ENCODE results near the gene MAP2K7.
"Not testable (repeated sequence)": the region's sequence is repeated elsewhere in the genome, so short reads cannot be mapped to it uniquely, and the experiment has no call there.

Gene MAP2K7

DNA sequence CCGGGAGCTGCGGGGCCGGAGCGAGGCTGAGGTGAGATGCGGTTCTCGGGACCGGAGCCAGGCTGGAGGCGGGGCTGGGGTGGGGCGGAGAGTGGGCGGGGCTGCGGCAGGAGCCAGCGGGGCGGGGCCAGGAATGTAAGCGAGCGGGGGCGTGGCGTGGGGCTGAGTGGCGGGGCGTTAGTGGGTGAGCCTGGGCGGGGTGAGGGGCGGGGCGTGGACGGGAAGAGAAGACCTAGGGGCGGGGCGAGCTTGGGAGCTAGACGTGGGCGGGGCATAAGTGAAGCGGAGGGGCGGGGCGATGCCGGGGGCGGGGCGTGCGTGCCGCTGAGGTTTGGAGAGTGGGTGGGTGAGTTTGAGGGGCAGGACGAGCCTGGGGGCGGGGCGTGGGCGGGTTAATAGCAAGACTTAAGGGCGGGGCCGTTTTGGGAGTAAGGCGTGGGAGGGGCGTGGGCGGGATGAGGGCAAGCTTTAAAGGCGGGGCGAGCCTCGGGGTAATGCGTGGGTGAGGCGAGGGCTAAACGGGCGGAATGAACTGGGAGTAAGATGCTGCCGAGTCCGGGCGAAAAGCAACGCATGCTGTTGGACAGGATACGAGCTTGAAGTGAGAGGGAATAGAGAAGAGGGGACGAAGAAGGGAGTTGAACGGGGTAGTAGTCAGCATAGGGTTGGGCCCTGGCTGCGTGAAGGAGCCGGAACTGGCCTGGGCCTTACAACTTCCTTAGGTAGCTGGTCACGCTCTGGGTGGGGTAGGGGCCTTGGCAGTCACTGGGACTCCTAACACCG lies 17.0 kb downstream of the MAP2K7 start:
- DNase-seq = peak; percentile 96

DNA sequence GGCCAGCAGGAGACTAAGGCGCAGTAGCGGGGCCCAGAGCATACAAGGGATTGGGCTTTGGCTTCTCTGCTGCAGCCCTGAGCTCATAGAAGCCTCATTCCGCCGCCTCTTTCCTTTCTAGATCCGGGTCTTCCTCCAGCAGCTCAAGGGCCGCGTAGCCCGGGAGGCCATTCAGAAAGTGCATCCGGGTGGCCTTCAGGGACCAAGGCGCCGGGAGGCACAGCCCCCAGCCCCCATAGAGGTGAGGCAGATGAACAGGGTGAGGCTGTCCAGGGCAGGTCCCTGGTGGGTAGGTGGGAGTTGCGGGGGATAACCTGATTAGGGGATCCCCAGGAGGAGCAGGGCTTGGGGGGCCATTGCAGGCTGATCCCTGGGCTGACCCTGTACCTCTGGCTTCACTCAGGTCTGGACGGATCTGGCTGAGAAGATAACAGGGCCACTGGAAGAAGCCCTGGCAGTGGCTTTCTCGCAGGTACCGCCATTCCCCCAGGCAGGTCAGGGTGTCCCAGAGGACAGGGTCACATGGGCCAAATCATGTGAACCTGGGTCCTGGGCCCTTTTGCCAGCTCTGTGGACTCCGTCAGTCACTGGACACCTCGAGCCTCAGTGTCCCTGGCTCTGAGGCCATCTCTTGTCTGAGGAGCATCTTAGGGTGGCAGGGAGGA lies 17.8 kb downstream of the MAP2K7 start:
- no peak for DNase-seq

DNA sequence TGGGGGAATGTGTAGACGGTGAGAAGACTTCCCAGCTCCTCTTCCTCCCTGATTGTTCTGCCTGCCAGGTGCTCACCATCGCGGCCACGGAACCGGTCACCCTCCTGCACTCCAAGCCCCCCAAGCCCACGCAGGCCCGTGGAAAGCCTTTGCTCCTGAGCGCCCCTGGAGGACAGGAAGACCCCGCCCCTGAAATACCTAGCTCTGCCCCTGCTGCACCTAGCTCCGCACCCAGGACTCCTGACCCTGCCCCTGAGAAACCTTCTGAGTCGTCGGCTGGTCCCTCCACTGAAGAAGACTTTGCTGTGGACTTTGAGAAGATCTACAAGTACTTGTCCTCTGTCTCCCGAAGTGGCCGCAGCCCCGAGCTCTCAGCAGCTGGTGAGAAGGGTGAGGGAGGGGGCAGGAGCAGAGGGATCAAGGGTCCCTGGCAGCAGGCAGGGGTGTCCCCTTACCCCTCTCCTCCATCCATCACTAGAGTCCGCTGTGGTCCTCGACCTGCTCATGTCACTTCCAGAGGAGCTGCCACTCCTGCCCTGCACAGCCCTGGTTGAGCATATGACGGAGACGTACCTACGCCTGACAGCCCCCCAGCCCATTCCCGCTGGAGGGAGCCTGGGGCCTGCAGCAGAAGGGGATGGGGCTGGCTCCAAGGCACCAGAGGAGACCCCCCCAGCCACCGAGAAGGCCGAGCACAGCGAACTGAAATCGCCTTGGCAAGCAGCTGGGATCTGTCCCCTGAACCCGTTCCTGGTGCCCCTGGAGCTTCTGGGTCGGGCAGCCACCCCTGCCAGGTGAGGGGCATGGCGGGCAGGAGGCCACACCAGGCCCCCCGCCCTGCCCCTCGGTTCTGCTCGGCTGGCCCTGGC lies 18.5 kb downstream of the MAP2K7 start:
- DNase-seq = no peak

DNA sequence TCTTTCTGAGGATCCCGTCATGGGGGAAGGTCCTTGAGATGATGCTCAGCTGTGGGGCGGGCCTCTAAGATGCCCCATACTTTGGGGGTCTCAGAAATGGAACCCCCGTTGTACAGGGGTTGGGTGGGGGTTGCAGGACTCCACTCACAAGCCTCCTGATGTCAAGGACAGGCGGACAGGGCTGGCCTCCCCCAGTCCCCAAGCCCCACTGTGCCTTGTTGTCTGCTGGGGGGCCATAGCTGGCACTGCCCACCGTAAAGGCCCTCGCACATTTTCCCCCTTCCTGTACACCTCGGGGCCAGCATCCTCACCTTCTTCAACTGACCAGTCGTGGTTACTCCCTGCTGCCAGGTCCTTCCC lies 19.1 kb downstream of the MAP2K7 start:
- DNase-seq = no peak

DNA sequence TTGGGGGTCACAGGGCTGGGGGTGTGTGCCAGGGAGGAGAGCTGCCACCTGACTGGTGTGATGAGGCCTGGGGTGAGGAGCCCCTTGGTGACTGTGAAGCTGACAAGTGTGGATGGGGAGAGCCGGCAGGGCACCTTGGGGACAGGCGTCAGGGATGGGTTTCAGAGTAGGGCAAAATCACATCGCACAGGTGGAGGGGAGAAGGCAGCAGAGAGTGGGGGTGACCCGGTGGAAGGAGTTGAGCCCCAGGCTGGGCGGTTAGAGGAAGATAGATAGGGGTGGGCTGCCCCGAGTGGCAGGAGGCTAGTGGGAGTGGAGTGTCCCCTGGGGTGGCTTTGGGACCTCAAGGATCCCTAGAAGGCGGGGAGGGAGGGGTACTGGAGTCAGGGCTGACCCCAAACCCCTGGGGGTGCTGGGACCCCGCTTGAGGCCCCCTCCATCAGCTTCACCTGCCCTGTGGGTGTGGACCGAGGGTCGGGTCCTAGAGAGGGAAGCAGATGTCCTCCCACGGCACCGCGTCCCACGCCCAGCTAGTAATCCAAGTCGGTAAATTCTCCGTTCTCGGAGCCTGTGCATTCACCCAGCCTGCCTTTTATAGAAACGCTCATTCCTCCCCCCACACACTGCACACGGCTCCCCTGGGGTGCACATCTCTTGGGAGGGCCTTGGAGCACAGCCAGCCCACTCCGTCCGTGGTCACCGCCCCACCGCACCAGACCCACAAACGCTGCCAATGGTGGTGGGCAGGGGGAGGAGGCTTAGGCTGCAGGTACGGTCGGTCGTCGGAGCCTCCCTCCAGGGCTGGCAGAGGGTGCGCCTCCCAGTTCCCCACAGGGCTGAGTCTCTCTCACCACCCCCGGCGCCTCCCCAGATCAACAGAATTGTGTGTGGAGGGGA lies 19.9 kb downstream of the MAP2K7 start:
- no peak for DNase-seq

DNA sequence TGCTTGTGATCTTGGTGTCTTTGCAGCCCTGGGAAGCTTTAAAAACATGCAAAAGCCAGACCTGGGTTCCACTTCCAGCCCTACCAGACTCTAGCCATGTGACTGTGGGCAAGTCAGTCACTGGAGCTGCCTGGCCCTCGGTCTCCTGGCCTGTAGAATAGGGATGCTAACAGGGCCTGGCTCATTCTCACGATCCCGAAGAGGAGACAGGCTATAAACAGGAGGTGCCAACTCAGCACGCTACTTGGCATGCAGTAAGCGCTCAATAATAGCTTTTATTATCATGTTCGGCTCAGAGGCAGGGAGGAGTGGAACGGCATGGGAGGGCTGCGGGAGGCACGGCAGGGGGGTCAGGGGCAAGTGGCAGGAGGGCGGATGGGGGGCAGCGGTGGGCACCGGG lies 20.6 kb downstream of the MAP2K7 start:
- DNase-seq = no peak

DNA sequence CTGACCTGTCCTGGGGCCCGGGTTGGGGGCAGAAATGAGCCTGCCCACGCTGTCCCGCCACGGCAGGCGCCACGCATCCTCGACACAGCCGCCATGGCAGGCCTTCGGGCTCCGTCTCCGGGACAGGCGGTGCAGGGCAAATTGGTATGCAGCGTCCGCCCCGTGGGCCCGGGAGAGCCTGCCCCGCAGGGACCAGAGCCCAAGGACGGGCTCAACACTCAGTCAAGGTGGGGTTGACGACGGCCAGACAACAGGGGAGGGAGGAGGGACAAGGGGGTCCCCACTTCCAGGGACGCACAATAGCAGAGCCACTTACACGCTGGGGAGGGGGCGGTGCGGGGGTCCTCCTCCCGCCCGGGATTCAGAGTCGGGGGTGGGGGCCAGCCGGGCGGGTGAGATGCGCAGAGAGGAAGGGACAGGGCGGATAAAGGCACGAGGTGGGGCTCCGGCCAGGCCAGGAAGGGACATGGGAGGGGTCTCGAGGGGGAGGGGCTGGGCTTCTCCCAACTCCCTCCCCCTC lies 21.0 kb downstream of the MAP2K7 start:
- DNase-seq = no peak

DNA sequence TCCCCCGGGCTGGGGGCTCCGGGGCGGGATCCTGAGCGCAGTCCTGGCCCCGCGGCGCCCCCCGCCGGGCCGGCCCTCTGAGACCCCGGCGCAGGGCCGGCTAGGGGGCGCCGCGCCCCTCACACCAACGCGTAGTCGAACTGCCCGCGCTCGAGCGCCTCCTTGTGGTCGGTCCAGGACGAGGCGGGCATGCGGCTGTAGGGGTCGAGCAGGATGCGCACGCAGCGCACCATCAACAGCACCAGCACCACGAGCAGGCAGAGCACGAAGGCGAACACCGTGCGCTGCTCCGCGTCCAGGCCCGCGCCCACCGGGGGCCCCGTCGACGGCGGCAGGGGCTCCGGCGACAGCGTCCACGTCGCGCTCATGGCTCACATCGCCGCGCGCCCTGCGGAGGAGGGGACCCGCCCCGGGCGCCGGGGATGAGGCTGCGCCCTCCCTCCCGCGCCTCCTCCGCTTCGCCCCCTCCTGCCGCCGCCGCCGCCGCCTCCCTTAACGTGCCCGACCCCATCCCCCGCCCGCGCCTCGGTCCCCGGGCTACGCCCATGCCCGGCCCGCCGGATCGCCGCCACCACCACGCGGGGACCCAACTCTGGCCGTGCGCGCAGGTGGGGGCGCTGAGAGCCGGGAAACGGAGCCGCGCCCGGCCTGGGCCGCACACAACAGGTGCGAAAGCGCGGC lies 21.6 kb downstream of the MAP2K7 start:
- DNase-seq = peak; percentile 73

DNA sequence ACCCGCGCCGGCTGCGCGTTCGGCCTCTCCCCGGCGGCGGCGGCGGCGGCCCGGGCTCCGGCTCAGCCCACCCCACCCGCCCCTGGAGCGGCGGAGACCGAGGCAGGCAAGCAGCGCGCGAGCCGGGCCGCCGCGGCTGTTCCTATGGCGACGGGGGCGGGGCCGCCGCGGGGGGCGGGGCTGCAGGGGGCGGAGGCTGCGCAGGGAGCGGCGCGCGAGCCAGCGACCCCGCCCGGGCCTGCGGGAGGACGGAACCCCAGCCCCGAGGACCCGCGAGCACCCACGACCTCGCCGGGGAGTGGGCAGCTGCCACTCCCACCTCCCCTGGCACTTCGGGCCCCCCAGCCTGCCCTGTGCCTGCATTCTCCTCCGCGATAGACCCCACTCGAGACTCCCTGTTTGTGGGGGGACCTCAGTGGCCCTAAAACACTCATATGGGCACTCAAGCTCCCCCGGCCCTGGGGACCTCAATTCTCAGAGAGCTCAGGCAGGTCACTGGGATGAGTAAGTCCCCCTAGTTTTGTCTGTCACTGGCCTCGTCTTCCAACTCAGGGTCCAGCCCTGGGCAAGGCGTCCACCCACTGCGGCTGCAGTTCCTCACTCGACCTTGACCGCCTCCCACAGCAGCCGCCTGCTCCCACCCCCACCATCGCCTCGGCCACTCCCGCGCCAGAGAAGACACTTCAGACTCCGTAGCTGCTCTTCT lies 22.5 kb downstream of the MAP2K7 start, which contains the start of gene CTXN1:
Gene CTXN1 (minus strand): TSS at position 115 of the 706 bp plus-strand sequence. CDS start 597 bp downstream, outside the sequence.
- peak; percentile 57 for DNase-seq

DNA sequence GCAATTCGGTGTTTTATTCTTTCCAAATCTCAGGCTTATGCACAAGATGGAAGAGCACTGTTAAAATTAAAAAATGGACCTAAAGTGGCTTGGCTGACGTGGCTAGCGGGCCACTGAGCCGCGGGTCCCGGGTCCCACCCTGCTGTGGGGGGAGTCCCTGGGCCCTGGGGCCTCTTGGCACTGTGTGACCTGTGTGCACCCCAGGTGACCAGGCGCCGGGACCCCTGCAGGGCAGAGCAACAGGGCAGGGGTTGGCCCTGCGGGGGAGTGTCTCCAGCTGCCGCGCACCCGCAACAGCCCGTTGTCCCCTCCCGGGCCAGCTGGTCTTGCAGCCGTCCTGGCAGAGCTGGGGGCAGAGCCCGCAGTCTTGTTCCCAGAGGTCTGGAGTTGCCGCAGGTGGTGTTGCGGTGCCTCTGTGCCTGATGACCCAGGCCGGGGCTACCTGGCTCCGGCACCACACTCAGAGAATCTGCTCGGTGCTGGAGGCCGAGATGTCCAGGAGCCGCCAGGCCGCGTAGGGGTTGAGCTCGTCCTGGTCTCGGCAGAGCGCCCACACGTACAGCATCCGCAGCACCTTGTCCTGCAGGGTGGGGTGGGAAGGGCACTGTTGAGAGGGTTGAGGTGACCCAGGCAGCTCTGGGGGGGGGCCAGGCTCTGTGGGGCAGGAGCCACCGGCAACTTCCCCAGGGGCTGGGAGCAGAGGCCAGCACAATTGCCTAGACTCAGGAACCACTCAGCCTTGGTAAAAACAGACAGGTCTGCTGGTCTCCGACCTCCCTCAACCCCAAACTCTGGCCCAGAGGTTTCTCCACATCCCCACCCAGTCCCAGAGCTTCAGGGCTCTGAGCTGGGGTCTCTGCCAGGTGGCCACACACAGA lies 23.3 kb downstream of the MAP2K7 start:
- DNase-seq = no peak

DNA sequence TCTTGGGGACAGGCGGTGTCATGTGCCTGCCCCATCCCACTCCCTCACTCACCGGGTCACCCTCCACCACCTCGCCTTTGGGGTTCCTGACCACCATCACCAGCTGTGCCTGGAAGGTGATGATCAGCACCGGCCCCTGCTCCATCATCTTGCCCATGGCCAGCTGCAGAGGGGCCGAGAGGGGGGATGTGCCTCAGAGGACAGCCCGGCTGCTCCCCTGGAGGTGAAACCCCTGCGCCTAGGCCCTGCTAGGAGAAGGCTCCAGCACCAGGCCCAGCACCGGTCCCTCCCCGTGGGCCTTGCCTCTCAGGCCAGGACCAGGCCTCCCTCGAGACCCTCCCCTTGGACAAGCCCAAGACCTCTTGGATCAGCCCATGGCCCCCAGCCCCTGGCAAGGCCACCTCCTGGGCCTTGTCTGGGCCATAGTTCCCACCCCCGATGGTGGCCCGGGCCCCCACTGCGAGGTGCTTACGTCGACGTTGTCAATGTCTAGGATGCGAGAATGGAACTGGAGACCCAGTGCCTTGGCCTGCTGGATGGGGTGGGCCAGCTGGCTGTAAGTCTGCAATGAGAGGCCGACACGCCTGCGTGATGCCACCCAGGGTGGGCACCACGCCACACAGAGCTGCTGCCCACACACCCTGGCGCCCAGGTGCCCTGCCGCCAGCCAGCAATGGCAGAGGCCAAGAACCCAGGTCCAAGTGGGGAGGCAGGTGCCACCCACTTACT lies 24.1 kb downstream of the MAP2K7 start:
- no peak for DNase-seq

DNA sequence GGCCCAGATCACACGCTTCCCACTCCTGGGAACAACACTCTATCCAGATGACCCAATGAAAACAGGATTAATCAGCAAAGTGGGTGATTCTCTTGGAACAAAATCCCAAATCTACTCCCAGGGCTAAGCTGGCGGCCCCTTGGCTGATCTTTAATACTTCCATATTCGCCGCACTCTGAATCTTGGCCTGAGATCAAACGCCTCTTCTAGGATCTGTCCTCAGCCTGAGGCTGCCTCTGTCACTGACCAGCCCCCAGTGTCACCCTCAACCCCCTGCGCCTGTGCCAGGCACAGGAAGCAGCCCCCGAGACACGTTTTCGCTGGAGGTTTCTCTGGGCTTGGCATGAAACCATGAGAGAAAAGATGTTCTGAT lies 24.6 kb downstream of the MAP2K7 start:
- DNase-seq = no peak

DNA sequence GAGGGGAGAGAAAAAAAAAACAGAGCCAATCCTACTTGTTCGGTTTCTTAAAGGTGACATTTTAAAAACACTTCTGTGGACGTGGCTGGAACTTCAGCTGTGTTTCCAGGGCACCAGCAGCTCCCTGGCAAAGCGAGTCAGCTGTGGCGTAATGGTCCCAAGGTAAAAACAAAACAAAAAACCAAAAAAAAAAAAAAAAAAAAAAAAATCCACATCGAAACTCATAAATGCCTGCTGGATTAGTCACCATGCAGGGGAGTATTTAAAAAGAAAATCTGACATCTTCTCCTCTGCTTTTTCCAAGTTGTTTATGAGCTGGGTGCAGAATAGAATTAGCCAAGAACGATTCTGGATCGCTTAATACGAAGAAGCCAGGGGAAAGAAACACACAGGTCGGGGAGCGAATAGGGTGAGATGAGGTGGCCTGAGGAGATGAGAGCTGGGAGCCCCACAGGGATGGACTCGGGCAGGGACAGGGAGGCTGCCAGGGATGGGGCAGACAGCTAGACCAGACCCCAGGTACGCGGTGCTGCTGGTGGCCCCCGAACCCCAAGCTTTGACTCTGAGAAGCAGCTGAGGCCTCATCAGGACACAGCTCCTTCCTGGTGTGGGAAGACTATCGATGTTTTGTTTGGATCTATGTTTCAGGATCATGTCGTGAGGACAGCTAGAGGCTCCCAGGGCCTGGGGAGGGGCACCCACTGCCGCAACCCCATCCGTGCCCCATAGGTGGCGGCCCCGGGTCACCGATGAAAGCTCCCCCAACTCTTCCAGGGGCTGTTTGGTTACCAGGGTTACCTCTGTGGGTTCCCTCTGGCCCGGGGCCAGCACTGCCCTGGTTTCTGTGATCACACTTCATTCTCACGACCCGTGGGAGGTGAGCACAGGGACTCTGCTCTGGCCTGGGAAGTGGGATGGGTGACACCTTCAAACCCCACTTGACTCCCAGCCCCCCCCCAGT lies 25.3 kb downstream of the MAP2K7 start:
- peak; percentile 79 for DNase-seq

DNA sequence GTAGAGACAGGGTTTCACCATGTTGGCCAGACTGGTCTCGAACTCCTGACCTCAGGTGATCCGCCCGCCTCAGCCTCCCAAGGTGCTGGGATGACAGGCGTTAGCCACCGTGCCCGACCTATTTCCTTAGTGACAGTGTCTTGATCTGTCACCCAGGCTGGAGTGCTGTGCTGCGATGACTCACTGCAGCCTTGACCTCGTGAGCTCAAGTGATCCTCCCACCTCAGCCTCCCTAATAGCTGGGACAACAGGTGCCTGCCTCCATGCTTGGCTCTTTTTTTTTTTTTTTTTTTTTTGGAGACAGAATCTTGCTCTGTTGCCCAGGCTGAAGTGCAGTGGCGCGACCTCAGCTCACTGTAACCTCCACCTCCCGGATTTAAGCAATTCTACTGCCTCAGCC lies 26.4 kb downstream of the MAP2K7 start:
- DNase-seq = not testable (repeated sequence)

DNA sequence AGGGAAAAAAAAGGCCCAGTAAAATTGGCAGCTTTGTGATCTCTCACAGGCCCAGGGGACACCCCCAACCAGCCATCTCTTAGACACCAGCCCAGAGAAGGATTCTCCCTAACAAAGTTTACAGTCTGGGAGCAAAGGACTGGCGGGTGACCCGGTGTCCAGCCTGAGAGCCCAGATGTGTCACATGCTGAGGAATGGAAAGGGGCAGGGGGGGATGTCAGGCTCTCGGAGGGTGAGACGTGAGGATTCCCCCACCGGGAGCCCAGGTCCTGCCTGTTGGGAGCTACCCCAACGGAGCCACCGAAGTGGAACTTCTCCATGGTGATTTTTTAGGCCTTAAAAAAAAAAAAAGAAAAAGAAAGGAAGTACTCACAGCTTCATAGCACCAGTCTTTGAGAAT lies 27.1 kb downstream of the MAP2K7 start:
- DNase-seq = no peak

DNA sequence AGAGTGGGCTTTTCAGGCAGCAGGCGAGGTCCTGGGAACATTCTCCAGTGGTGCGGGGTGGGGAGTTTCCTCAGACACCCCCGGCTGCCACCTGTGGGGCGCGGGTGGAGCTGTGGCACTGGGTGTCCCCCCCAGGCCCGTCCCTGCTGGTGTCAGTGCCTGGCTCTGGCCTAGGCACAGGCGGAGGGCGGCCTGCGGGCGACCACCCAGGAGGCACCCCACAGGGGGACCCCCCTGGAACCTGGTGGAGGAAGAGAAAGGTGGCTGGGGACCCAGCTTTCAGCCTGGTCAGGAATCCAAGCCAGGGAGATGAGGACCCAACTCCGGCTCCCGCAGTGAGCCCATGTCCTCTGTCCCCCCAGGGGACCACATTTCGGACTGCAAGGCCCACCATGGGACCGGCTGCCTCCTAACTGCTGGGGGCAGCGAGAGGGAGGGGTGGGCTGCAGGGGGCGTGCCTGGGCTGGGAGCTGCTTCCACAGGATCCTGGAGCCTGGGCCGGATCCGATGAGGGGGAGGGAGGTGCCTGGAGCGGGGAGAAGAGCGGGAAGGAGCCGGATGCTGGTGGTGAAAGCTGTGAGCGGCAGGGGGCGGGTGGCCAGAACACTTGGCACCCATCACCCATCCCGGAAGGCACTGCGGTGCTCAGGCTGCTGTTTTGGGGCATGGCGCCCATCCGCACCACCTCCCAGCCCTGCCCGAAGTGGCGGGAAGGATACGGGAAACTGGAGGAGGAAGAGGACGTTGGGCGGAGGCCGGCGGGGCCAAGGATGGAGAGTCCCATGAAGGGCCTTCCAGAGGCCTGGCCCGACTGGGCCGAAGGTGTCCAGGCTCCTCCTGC lies 27.8 kb downstream of the MAP2K7 start:
- DNase-seq = no peak
